ENCODE results near the gene SH2D3A. TPM values are rescaled to one million over a fixed set of nuclear protein-coding genes. Genes with fewer than 3 reads are reported as not detected.
A peak's percentile ranks its signal among the peaks of the same experiment; 100 is the strongest.

SH2D3A gene
- total RNA-seq, 1 experiment from 2014 or later: 75.7 TPM

DNA sequence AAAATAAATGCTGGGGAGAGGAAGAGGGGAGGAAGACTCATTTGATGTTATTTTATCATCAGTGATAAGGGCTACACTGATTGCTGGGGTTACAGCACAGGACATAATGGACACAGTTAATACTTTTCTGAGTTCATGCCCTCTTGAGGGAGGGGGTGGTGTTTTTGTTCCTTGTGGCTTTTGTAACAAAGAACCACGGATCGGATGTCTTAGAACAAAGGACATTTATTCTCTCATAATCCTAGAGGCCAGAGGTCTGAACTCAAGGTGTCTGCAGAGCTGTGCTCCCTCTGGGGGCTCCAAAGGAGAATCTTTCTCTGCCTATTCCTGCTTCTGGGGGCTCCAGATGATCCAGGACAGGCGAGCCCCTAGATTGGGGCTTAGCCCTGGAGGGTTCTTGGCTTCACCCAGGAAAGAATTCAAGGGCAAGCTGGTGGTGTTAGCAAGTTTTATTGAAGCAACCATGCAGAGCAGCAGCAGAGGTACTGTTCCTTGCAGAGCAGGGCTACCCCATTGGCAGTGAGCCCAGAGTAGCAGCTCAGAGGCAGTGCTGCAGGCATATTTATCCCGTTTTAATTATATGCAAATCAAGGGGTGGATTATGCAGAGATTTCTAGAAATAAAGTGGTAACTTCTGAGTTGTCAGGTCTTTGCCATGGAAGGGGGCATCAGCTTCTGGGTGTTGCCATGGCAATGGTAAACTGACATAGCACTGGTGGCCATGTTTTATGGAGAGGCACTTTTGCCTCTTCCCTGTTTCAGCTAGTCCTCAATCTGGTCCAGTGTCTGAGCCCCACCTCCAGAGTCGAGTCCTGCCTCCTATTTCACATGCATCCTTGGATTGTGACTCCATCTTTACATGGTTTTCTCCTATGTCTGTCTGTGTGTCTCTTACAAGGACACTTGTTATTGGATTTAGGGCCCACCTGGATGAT lies 23.2 kb upstream of the SH2D3A start:
- Histone ChIP-seq H3K9me3 (ENCODE audit: control insufficient read depth in 1 of 2, insufficient read depth in 1 of 2, low read depth in 1 of 2, low read length in 2 of 2) (no peaks in the 10 kb centered on the region; a peak in 1 of 4 replicates), H4K20me1 (ENCODE audit: insufficient read depth) (no peaks in the 10 kb centered on the region), H3K79me2 (ENCODE audit: insufficient read depth, low read length) (no peaks in the 10 kb centered on the region), H3K4me1 (ENCODE audit: control insufficient read depth in 1 of 2, insufficient read depth in 2 of 2, low read length in 2 of 2) (peaks cover 2 to 5% of the 10 kb centered on the region in 2 experiments; a peak in 3 of 4 replicates), H3K36me3 (ENCODE audit: control insufficient read depth in 1 of 2, insufficient read depth in 2 of 2, low read length in 2 of 2) (no peaks in the 10 kb centered on the region), H3K9me2 (ENCODE audit: insufficient read depth) (no peaks in the 10 kb centered on the region), H3K27ac (ENCODE audit: low read depth, low read length) (no peak overlapping the region), H3K4me2 (ENCODE audit: low read length) (peak overlapping the region; percentile 7; the same call in 1 of the 2 replicates), H2AFZ (ENCODE audit: low read depth, low read length, poor library complexity, severe bottlenecking) (no peak overlapping the region), H3K9ac (ENCODE audit: low read length) (no peak overlapping the region), H3K4me3 (replicated peaks in 1 of 2; ENCODE audit: low read depth in 1 of 2, low read length in 2 of 2) (no peak overlapping the region), H3K27me3 (ENCODE audit: insufficient read depth, low read length) (no peaks in the 10 kb centered on the region)
- POLR2A ChIA-PET: no interaction called here
- intact Hi-C loops (cut with micrococcal nuclease): no loop called here
- CTCF ChIA-PET: no interaction called here
- DNase-seq (ENCODE audit: low read depth, low spot score): no peak
- RAD21 ChIA-PET (ENCODE audit: low non-redundant PET in 1 of 2, low total read pairs in 2 of 2, uncharacterized antibody in 2 of 2, unreplicated experiment in 2 of 2): no interaction called here
- no TSS peak for BruUV-seq (replicated peaks)
- 0 out of 2 replicates have a peak, but pooled peaks have one; percentile 22 for ATAC-seq
- no peak for TF ChIP-seq ZNF274 (IDR thresholded peaks at IDR 0.05; ENCODE audit: low read depth, low read length)
- TF ChIP-seq, protein P1, sequence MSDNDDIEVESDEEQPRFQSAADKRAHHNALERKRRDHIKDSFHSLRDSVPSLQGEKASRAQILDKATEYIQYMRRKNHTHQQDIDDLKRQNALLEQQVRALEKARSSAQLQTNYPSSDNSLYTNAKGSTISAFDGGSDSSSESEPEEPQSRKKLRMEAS (IDR thresholded peaks at IDR 0.05): no peak
- TF ChIP-seq, protein P2, sequence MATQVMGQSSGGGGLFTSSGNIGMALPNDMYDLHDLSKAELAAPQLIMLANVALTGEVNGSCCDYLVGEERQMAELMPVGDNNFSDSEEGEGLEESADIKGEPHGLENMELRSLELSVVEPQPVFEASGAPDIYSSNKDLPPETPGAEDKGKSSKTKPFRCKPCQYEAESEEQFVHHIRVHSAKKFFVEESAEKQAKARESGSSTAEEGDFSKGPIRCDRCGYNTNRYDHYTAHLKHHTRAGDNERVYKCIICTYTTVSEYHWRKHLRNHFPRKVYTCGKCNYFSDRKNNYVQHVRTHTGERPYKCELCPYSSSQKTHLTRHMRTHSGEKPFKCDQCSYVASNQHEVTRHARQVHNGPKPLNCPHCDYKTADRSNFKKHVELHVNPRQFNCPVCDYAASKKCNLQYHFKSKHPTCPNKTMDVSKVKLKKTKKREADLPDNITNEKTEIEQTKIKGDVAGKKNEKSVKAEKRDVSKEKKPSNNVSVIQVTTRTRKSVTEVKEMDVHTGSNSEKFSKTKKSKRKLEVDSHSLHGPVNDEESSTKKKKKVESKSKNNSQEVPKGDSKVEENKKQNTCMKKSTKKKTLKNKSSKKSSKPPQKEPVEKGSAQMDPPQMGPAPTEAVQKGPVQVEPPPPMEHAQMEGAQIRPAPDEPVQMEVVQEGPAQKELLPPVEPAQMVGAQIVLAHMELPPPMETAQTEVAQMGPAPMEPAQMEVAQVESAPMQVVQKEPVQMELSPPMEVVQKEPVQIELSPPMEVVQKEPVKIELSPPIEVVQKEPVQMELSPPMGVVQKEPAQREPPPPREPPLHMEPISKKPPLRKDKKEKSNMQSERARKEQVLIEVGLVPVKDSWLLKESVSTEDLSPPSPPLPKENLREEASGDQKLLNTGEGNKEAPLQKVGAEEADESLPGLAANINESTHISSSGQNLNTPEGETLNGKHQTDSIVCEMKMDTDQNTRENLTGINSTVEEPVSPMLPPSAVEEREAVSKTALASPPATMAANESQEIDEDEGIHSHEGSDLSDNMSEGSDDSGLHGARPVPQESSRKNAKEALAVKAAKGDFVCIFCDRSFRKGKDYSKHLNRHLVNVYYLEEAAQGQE (IDR thresholded peaks at IDR 0.05; ENCODE audit: low read depth): no peak
- no peak for TF ChIP-seq TCF7L2 (IDR thresholded peaks at IDR 0.05; ENCODE audit: borderline replicate concordance, extremely low read depth, insufficient read depth, insufficient read length)
- TF ChIP-seq, protein P3, sequence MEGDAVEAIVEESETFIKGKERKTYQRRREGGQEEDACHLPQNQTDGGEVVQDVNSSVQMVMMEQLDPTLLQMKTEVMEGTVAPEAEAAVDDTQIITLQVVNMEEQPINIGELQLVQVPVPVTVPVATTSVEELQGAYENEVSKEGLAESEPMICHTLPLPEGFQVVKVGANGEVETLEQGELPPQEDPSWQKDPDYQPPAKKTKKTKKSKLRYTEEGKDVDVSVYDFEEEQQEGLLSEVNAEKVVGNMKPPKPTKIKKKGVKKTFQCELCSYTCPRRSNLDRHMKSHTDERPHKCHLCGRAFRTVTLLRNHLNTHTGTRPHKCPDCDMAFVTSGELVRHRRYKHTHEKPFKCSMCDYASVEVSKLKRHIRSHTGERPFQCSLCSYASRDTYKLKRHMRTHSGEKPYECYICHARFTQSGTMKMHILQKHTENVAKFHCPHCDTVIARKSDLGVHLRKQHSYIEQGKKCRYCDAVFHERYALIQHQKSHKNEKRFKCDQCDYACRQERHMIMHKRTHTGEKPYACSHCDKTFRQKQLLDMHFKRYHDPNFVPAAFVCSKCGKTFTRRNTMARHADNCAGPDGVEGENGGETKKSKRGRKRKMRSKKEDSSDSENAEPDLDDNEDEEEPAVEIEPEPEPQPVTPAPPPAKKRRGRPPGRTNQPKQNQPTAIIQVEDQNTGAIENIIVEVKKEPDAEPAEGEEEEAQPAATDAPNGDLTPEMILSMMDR (IDR thresholded peaks at IDR 0.05 in 2 of 3, conservative IDR thresholded peaks at IDR 0.05 in 1 of 3; ENCODE audit: borderline replicate concordance in 1 of 3, insufficient read depth in 1 of 3, low read depth in 2 of 3, low read length in 2 of 3): no peak
- no peak for TF ChIP-seq SRF (IDR thresholded peaks at IDR 0.05; ENCODE audit: low read depth)
- TF ChIP-seq CBX3 (IDR thresholded peaks at IDR 0.05; ENCODE audit: low read depth): no peak
- no peak for TF ChIP-seq RAD21 (IDR thresholded peaks at IDR 0.05; ENCODE audit: low read depth)
- no peak for TF ChIP-seq ELF1 (IDR thresholded peaks at IDR 0.05; ENCODE audit: borderline replicate concordance, low read depth)
- no peak for TF ChIP-seq CEBPB (IDR thresholded peaks at IDR 0.05; ENCODE audit: low read depth)
- no peak for TF ChIP-seq EGR1 (IDR thresholded peaks at IDR 0.05; ENCODE audit: low read depth)
- no peak for TF ChIP-seq POLR2A (IDR thresholded peaks at IDR 0.05; ENCODE audit: borderline replicate concordance, extremely low read depth, insufficient read depth, insufficient read length)
- TF ChIP-seq EZH2 (IDR thresholded peaks at IDR 0.05): no peak
- TF ChIP-seq JUND (IDR thresholded peaks at IDR 0.05): no peak
- TF ChIP-seq, protein P4, sequence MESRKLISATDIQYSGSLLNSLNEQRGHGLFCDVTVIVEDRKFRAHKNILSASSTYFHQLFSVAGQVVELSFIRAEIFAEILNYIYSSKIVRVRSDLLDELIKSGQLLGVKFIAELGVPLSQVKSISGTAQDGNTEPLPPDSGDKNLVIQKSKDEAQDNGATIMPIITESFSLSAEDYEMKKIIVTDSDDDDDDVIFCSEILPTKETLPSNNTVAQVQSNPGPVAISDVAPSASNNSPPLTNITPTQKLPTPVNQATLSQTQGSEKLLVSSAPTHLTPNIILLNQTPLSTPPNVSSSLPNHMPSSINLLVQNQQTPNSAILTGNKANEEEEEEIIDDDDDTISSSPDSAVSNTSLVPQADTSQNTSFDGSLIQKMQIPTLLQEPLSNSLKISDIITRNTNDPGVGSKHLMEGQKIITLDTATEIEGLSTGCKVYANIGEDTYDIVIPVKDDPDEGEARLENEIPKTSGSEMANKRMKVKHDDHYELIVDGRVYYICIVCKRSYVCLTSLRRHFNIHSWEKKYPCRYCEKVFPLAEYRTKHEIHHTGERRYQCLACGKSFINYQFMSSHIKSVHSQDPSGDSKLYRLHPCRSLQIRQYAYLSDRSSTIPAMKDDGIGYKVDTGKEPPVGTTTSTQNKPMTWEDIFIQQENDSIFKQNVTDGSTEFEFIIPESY (IDR thresholded peaks at IDR 0.05; ENCODE audit: extremely low read depth, insufficient replicate concordance, low read length): no peak
- no peak for TF ChIP-seq POLR2AphosphoS5 (IDR thresholded peaks at IDR 0.05; ENCODE audit: low read depth, low read length)
- TF ChIP-seq SIN3A (IDR thresholded peaks at IDR 0.05; ENCODE audit: low read depth): no peak
- TF ChIP-seq EZH2phosphoT487 (IDR thresholded peaks at IDR 0.05; ENCODE audit: borderline replicate concordance): no peak

Measured in HCT116 (cell line).